ENCODE measurements around the gene SULT4A1. TPM values are rescaled to one million over a fixed set of nuclear protein-coding genes. Genes with fewer than 3 reads are reported as not detected.

The SULT4A1 gene
- polyA plus RNA-seq, 3 donors: not detected

DNA sequence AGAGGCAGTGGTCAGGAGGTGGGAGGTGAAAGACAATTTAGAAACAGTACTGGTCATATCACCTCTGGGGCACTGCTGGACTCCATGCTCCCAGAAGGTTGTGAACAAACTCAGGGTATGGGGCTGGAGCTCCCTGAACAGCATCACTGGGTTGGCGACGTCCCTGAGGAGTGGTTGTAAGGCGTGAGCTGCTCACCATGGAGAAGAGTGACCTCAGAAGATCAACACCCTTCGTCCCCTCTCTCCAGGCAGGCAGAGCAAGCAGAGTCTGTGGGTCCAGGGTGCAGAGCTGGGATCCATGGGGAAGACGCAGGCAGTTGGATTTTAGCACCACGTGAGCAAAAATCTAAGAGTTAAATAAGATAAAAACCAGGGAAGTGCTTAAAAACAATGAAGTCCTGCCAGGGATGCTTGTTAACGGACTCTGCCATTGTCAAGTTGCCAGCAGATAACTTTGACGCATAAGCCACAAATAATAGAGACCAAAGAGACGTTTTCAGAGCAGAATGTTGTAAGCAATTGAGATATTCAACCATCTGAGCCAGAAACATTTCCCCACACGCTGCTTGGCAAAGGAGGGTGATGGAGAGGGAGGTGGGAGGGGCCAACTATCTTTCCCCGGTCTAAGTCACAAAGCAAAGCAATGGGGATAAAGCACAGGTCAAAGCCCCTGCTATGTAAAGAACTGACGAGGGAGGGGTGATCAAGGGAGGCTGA, 15.9 kb upstream of the SULT4A1 start:
- no peak overlapping the region for H3K27ac ChIP-seq (ENCODE audit: low read depth in 1 of 2, low read length in 2 of 2)
- H3K9ac ChIP-seq (ENCODE audit: insufficient read depth, low read length, poor library complexity, severe bottlenecking): no peak overlapping the region
- no peak for DNase-seq
- no peaks in the 10 kb centered on the region for H3K27me3 ChIP-seq (ENCODE audit: control insufficient read depth in 2 of 2, insufficient read depth in 2 of 2, low read length in 2 of 2)
- no peak overlapping the region for H3K4me2 ChIP-seq (replicated peaks; ENCODE audit: extremely low read depth, low read length, poor library complexity, severe bottlenecking)
- H3K79me2 ChIP-seq (ENCODE audit: insufficient read depth, low read length): no peaks in the 10 kb centered on the region
- no peaks in the 10 kb centered on the region for H4K20me1 ChIP-seq (ENCODE audit: insufficient read depth, low read length)
- no peaks in the 10 kb centered on the region for H3K4me1 ChIP-seq (ENCODE audit: control insufficient read depth in 1 of 2, insufficient read depth in 2 of 2, low read length in 2 of 2)
- no peak overlapping the region for H2AFZ ChIP-seq (ENCODE audit: insufficient read depth, low read depth, low read length, poor library complexity, severe bottlenecking)
- no peak overlapping the region for H3K4me3 ChIP-seq (replicated peaks in 1 of 3; ENCODE audit: low read depth in 2 of 3, low read length in 3 of 3)
- H3K9me3 ChIP-seq (replicated peaks in 1 of 2; ENCODE audit: control insufficient read depth in 1 of 2, insufficient read depth in 1 of 2, low read length in 2 of 2): no peaks in the 10 kb centered on the region
- TF ChIP-seq, protein P1, sequence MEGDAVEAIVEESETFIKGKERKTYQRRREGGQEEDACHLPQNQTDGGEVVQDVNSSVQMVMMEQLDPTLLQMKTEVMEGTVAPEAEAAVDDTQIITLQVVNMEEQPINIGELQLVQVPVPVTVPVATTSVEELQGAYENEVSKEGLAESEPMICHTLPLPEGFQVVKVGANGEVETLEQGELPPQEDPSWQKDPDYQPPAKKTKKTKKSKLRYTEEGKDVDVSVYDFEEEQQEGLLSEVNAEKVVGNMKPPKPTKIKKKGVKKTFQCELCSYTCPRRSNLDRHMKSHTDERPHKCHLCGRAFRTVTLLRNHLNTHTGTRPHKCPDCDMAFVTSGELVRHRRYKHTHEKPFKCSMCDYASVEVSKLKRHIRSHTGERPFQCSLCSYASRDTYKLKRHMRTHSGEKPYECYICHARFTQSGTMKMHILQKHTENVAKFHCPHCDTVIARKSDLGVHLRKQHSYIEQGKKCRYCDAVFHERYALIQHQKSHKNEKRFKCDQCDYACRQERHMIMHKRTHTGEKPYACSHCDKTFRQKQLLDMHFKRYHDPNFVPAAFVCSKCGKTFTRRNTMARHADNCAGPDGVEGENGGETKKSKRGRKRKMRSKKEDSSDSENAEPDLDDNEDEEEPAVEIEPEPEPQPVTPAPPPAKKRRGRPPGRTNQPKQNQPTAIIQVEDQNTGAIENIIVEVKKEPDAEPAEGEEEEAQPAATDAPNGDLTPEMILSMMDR (IDR thresholded peaks at IDR 0.05): no peak
- Mint-ChIP-seq H3K27ac (no peak overlapping the region), H3K36me3 (no peaks in the 10 kb centered on the region), H3K9me3 (peaks cover 0 to 2% (median 0%) of the 10 kb centered on the region in 7 donors), H3K4me3 (no peak overlapping the region), H3K4me1 (no peaks in the 10 kb centered on the region), H3K27me3 (ENCODE audit: low read depth in 3 of 3) (peaks cover 1 to 10% (median 4%) of the 10 kb centered on the region in 3 donors)
- H3K36me3 ChIP-seq (replicated peaks in 1 of 2; ENCODE audit: control insufficient read depth in 1 of 2, insufficient read depth in 2 of 2, low read length in 2 of 2): no peaks in the 10 kb centered on the region
- intact Hi-C loops (cut with micrococcal nuclease): no loop called here
- WGBS (ENCODE audit: insufficient coverage): 89% methylated on average over 8 of the region's 12 CpGs

DNA sequence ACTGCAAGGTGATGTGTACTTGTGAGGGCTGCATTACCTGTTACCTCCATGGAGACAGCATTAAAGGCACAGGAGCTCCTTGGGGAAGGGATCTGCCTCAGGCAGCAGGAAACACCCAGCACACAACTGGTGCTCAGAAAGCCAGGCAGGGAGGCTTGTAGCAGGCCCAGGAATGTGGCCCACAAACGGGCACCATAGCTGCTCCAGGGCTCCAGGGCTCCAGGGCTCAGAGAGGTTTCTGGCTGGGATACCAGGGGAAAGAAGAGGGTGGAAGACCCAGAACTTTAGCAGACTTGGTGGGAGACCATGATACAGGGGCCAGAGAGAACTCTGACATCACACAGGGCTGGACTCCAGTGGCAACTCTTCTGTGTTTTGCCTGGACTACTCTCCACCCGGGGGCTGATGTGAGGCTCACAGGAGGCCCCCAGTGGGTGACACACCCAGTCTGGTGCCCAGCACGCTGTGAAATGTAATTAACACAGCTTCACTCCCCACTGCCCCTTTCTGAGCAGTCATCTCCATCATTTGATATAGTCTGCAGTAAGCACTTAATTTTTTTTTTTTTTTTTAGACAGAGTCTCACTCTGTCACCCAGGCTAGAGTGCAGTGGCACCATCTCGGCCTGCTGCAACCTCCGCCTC, 14.7 kb upstream of the SULT4A1 start:
- H3K4me1 Mint-ChIP-seq: no peaks in the 10 kb centered on the region
- no peaks in the 10 kb centered on the region for H3K36me3 Mint-ChIP-seq
- Histone ChIP-seq H3K9me3 (replicated peaks in 1 of 2; ENCODE audit: control insufficient read depth in 1 of 2, insufficient read depth in 1 of 2, low read length in 2 of 2) (no peaks in the 10 kb centered on the region), H3K36me3 (replicated peaks in 1 of 2; ENCODE audit: control insufficient read depth in 1 of 2, insufficient read depth in 2 of 2, low read length in 2 of 2) (no peaks in the 10 kb centered on the region), H3K4me2 (replicated peaks; ENCODE audit: extremely low read depth, low read length, poor library complexity, severe bottlenecking) (no peak overlapping the region), H3K9ac (ENCODE audit: insufficient read depth, low read length, poor library complexity, severe bottlenecking) (no peak overlapping the region), H4K20me1 (ENCODE audit: insufficient read depth, low read length) (no peaks in the 10 kb centered on the region), H3K4me1 (ENCODE audit: control insufficient read depth in 1 of 2, insufficient read depth in 2 of 2, low read length in 2 of 2) (no peaks in the 10 kb centered on the region), H3K27ac (ENCODE audit: low read depth in 1 of 2, low read length in 2 of 2) (no peak overlapping the region), H2AFZ (ENCODE audit: insufficient read depth, low read depth, low read length, poor library complexity, severe bottlenecking) (no peak overlapping the region), H3K4me3 (replicated peaks in 1 of 3; ENCODE audit: low read depth in 2 of 3, low read length in 3 of 3) (no peak overlapping the region), H3K79me2 (ENCODE audit: insufficient read depth, low read length) (no peaks in the 10 kb centered on the region), H3K27me3 (ENCODE audit: control insufficient read depth in 2 of 2, insufficient read depth in 2 of 2, low read length in 2 of 2) (no peaks in the 10 kb centered on the region)
- H3K9me3 Mint-ChIP-seq: peaks cover 0 to 2% (median 0%) of the 10 kb centered on the region in 7 donors
- no peak overlapping the region for H3K4me3 Mint-ChIP-seq
- intact Hi-C loops (cut with micrococcal nuclease): no loop called here
- H3K27ac Mint-ChIP-seq: no peak overlapping the region
- H3K27me3 Mint-ChIP-seq (ENCODE audit: low read depth in 3 of 3): peaks cover 1 to 10% (median 4%) of the 10 kb centered on the region in 3 donors
- no peak for DNase-seq
- WGBS (ENCODE audit: insufficient coverage): 79% methylated on average over 3 of the region's 5 CpGs
- TF ChIP-seq, protein P1 (IDR thresholded peaks at IDR 0.05): no peak
